ENCODE measurements around the gene CCDC148.

- no peak for TF ChIP-seq CTCF (tag by site-specific recombination; IDR thresholded peaks at IDR 0.05)
- no peak for TF ChIP-seq SALL2 (tag by site-specific recombination; IDR thresholded peaks at IDR 0.05; ENCODE audit: borderline replicate concordance)
- TF ChIP-seq PBX3 (CRISPR knock-in tag; IDR thresholded peaks at IDR 0.05) = no peak
- TF ChIP-seq ZNF510 (tag by site-specific recombination; IDR thresholded peaks at IDR 0.05; ENCODE audit: insufficient replicate concordance) = no peak
- no peak for TF ChIP-seq ZNF670 (tag by site-specific recombination; IDR thresholded peaks at IDR 0.05; ENCODE audit: low read depth)
- TF ChIP-seq BCL11B (tag by site-specific recombination; IDR thresholded peaks at IDR 0.05; ENCODE audit: low read depth) = no peak
- no peak for TF ChIP-seq ZNF76 (tag by site-specific recombination; IDR thresholded peaks at IDR 0.05; ENCODE audit: borderline replicate concordance, low read depth)
- no peak for TF ChIP-seq PRDM10 (tag by site-specific recombination; IDR thresholded peaks at IDR 0.05)
- no peak for TF ChIP-seq ATF2 (tag by site-specific recombination; IDR thresholded peaks at IDR 0.05; ENCODE audit: low read depth)
- TF ChIP-seq ZNF37A (tag by site-specific recombination; IDR thresholded peaks at IDR 0.05) = no peak
- no peak for TF ChIP-seq ZNF391 (tag by site-specific recombination; IDR thresholded peaks at IDR 0.05; ENCODE audit: borderline replicate concordance, low read depth)
These were observed 22.3 kb upstream of the CCDC148 start for GRCh38 chr2:158478816-158479215.
